ENCODE measurements around the gene ARFGEF2.
"Not testable (repeated sequence)": the region's sequence is repeated elsewhere in the genome, so short reads cannot be mapped to it uniquely, and the experiment has no call there.

Gene ARFGEF2

GRCh38 chr20:48999890-49000870 is 78.7 kb downstream of the ARFGEF2 start:
- DNase-seq (ENCODE audit: low spot score): no peak

GRCh38 chr20:49001741-49002140 is 80.2 kb downstream of the ARFGEF2 start:
- no peak for DNase-seq (ENCODE audit: low spot score)

- no peak for DNase-seq (ENCODE audit: low spot score)
Observed at GRCh38 chr20:49006446-49006980, 85.0 kb downstream of the ARFGEF2 start.

GRCh38 chr20:49009899-49010631 is 88.6 kb downstream of the ARFGEF2 start:
- no peak for DNase-seq (ENCODE audit: low spot score)

- DNase-seq (ENCODE audit: low spot score): no peak
Observed at GRCh38 chr20:49024220-49024619, 102.7 kb downstream of the ARFGEF2 start.

- not testable (repeated sequence) for DNase-seq (ENCODE audit: low spot score)
Observed at GRCh38 chr20:49028177-49028576, 106.7 kb downstream of the ARFGEF2 start.

GRCh38 chr20:49028684-49029083 is 107.2 kb downstream of the ARFGEF2 start:
- no peak for DNase-seq (ENCODE audit: low spot score)

GRCh38 chr20:49029203-49029602 is 107.7 kb downstream of the ARFGEF2 start:
- DNase-seq (ENCODE audit: low spot score): no peak

GRCh38 chr20:49030954-49031619 is 109.6 kb downstream of the ARFGEF2 start:
- DNase-seq (ENCODE audit: low spot score): no peak

- DNase-seq (ENCODE audit: low spot score): no peak
Observed at GRCh38 chr20:49032455-49032854, 110.9 kb downstream of the ARFGEF2 start.

- no peak for DNase-seq (ENCODE audit: low spot score)
Observed at GRCh38 chr20:49034070-49034732, 112.7 kb downstream of the ARFGEF2 start.

GRCh38 chr20:49037962-49038387 is 116.5 kb downstream of the ARFGEF2 start:
- DNase-seq (ENCODE audit: low spot score): no peak

- DNase-seq (ENCODE audit: low spot score): no peak
Observed at GRCh38 chr20:49039854-49040253, 118.3 kb downstream of the ARFGEF2 start.

- no peak for DNase-seq (ENCODE audit: low spot score)
Observed at GRCh38 chr20:49043000-49043399, 121.5 kb downstream of the ARFGEF2 start.

GRCh38 chr20:49045440-49046086 is 124.1 kb downstream of the ARFGEF2 start:
- no peak for DNase-seq (ENCODE audit: low spot score)

- peak; percentile 95 for DNase-seq (ENCODE audit: low spot score)
Observed at GRCh38 chr20:49046087-49046900, 124.8 kb downstream of the ARFGEF2 start, which contains the start of gene CSE1L. Gene CSE1L (plus strand): TSS chr20:49046312. CDS start chr20:49058464, 12,152 bp downstream.

GRCh38 chr20:49052334-49052733 is 130.8 kb downstream of the ARFGEF2 start:
- no peak for DNase-seq (ENCODE audit: low spot score)

- no peak for DNase-seq (ENCODE audit: low spot score)
Observed at GRCh38 chr20:49054056-49054643, 132.6 kb downstream of the ARFGEF2 start.

GRCh38 chr20:49063279-49063678 is 141.8 kb downstream of the ARFGEF2 start:
- no peak for DNase-seq (ENCODE audit: low spot score)

- DNase-seq (ENCODE audit: low spot score): no peak
Observed at GRCh38 chr20:49074521-49074920, 153.0 kb downstream of the ARFGEF2 start.

Data from LoVo (cell line).